IMR-90 (cell line): Measurements from ENCODE around the gene KRTAP5-7. TPM values are rescaled to one million over a fixed set of nuclear protein-coding genes. Genes with fewer than 3 reads are reported as not detected.
"Not testable (repeated sequence)": the region's sequence is repeated elsewhere in the genome, so short reads cannot be mapped to it uniquely, and the experiment has no call there.

Experiments
- ATAC-seq: fragments of 200-7000 bp; cut with Tn5 transposase; 2 replicates; pipeline ENCODE4 v1.9.1; 2020; ENCODE audit warnings: low read depth, mild to moderate bottlenecking, moderate library complexity
- BruUV-seq: library from RNA; stranded (reverse); fragments of 400-500 nt; replicated peaks from 2 replicates; lab custom pipeline; 2021; lab: Mats Ljungman, UMichigan
- CTCF ChIA-PET: fragments of 300-600 bp; formaldehyde crosslinking; extraction: SDS; loops from one replicate; lab custom pipeline; 2021; ENCODE audit warnings: antibody characterized with exemption; lab: Yijun Ruan, JAX
- POLR2A ChIA-PET: fragments of 300-600 bp; sonication (Branson Sonifier 250); formaldehyde crosslinking; loops from one replicate; lab custom pipeline; 2022; ENCODE audit warnings: antibody characterized with exemption; ENCODE audit not compliant: unreplicated experiment; lab: Charles Lee
- DNase-seq: peaks from one replicate; pipeline ENCODE4 v3.0.0; 2013
- H2AFZ ChIP-seq: replicated peaks from 2 replicates; pipeline ENCODE3; 2013; ENCODE audit warnings: low read length, mild to moderate bottlenecking; ENCODE audit not compliant: poor library complexity
- H2AK5ac ChIP-seq: 2 replicates; pipeline ENCODE4 v1.6.1; 2013; ENCODE audit warnings: low read depth, low read length, inconsistent platforms
- H2AK9ac ChIP-seq: replicated peaks from 2 replicates; pipeline ENCODE3; 2013; ENCODE audit warnings: mild to moderate bottlenecking, low read depth, low read length, moderate library complexity; ENCODE audit not compliant: poor library complexity
- H2BK120ac ChIP-seq: 2 replicates; pipeline ENCODE4 v1.6.1; 2013; ENCODE audit warnings: low read depth, low read length, inconsistent platforms
- H2BK15ac ChIP-seq: 3 replicates; pipeline ENCODE4 v1.6.1; 2013; ENCODE audit warnings: low read depth, low read length, inconsistent platforms
- H2BK20ac ChIP-seq: 2 replicates; pipeline ENCODE4 v1.6.1; 2013; ENCODE audit warnings: low read depth, mild to moderate bottlenecking, inconsistent platforms, low read length, moderate library complexity
- H2BK5ac ChIP-seq: 2 replicates; pipeline ENCODE4 v1.6.1; 2013; ENCODE audit warnings: mild to moderate bottlenecking, low read depth, low read length, inconsistent platforms; ENCODE audit not compliant: poor library complexity, severe bottlenecking
- H3K14ac ChIP-seq: replicated peaks from 2 replicates; pipeline ENCODE4 v1.6.1; 2013; ENCODE audit warnings: low read depth, low read length, inconsistent platforms
- H3K18ac ChIP-seq: 2 replicates; pipeline ENCODE4 v1.6.1; 2013; ENCODE audit warnings: low read depth, low read length, control low read depth
- H3K23ac ChIP-seq: 2 replicates; pipeline ENCODE4 v1.6.1; 2013; ENCODE audit warnings: low read depth, low read length, inconsistent platforms
- H3K27ac ChIP-seq: 2 replicates; pipeline ENCODE4 v1.5.1; 2013; ENCODE audit warnings: mild to moderate bottlenecking, control low read depth, low read length; ENCODE audit not compliant: insufficient read depth
- H3K27me3 ChIP-seq: 2 replicates; pipeline ENCODE4 v1.6.1; 2013; ENCODE audit warnings: low read length; ENCODE audit not compliant: control insufficient read depth, insufficient read depth
- H3K36me3 ChIP-seq: 2 replicates; pipeline ENCODE4 v1.6.1; 2013; ENCODE audit warnings: low read length, mixed read lengths; ENCODE audit not compliant: control insufficient read depth, insufficient read depth
- H3K4ac ChIP-seq: 2 replicates; pipeline ENCODE4 v1.6.1; 2013; ENCODE audit warnings: low read depth, low read length, inconsistent platforms
- H3K4me1 ChIP-seq: 2 replicates; pipeline ENCODE4 v1.6.1; 2013; ENCODE audit warnings: low read length, mixed read lengths; ENCODE audit not compliant: control insufficient read depth, insufficient read depth
- H3K4me2 ChIP-seq: 2 replicates; pipeline ENCODE4 v1.6.1; 2013; ENCODE audit warnings: low read depth, mild to moderate bottlenecking, control low read depth, low read length, moderate library complexity
- H3K4me3 ChIP-seq: 2 replicates; pipeline ENCODE4 v1.5.1; 2013; ENCODE audit warnings: low read depth, mild to moderate bottlenecking, control low read depth, low read length, moderate library complexity; ENCODE audit not compliant: insufficient read depth
- H3K56ac ChIP-seq: 2 replicates; pipeline ENCODE4 v1.6.1; 2013; ENCODE audit warnings: low read length, inconsistent platforms; ENCODE audit not compliant: insufficient read depth; ENCODE audit errors: extremely low read depth
- H3K79me1 ChIP-seq, 2 experiments: 2 replicates each; pipeline ENCODE4 v1.6.1; 2013; ENCODE audit warnings: low read length in 2 of 2, inconsistent platforms in 1 of 2, low read depth in 1 of 2
- H3K9ac ChIP-seq: 2 replicates; pipeline ENCODE4 v1.6.1; 2013; ENCODE audit warnings: low read depth, low read length, control low read depth
- H3K9me1 ChIP-seq: 2 replicates; pipeline ENCODE4 v1.6.1; 2013; ENCODE audit warnings: low read length, inconsistent platforms; ENCODE audit not compliant: insufficient read depth
- H3K9me3 ChIP-seq: 2 replicates; pipeline ENCODE4 v1.6.1; 2013; ENCODE audit warnings: low read length; ENCODE audit not compliant: control insufficient read depth, insufficient read depth
- H4K20me1 ChIP-seq: 2 replicates; pipeline ENCODE4 v1.6.1; 2013; ENCODE audit warnings: low read length, inconsistent platforms; ENCODE audit not compliant: insufficient read depth
- H4K5ac ChIP-seq: 2 replicates; pipeline ENCODE4 v1.6.1; 2013; ENCODE audit warnings: mild to moderate bottlenecking, low read depth, low read length, control low read depth
- H4K8ac ChIP-seq, 2 experiments: 2 replicates each; pipeline ENCODE4 v1.6.1; 2013; ENCODE audit warnings: low read depth in 2 of 2, low read length in 2 of 2, control low read depth in 1 of 2, inconsistent platforms in 1 of 2
- H4K91ac ChIP-seq: 2 replicates; pipeline ENCODE4 v1.6.1; 2013; ENCODE audit warnings: low read depth, low read length, inconsistent platforms; ENCODE audit not compliant: insufficient read depth
- WGBS, 2 experiments: methylation state at CpG; one replicate each; pipeline versions ENCODE4 v1.1.5 to v1.1.7; 2013; ENCODE audit warnings: missing lambda C conversion rate in 2 of 2; ENCODE audit not compliant: insufficient read length in 1 of 2; ENCODE audit errors: extremely low coverage in 2 of 2; 5-methylcytosine and 5-hydroxymethylcytosine counted together
- dilution Hi-C: fragments of 300-500 bp; cut with HindIII; formaldehyde crosslinking; loops from one replicate; pipeline ENCODE4 v1.14.3; 2018; ENCODE audit warnings: low sequenced_read_pairs; ENCODE audit not compliant: unreplicated experiment
- in situ Hi-C: fragments of 300-500 bp; cut with MboI; formaldehyde crosslinking; loops from 3 replicates; pipeline ENCODE4 v1.14.3; 2019; ENCODE audit warnings: low sequenced_read_pairs, inconsistent platforms, mixed read lengths
- intact Hi-C: fragments of 100-400 bp; cut with micrococcal nuclease; formaldehyde crosslinking; loops from 2 replicates; pipeline ENCODE4 v1.10.0; 2022
- polyA plus RNA-seq, 3 experiments: library from polyadenylated mRNA; depleted of rRNA; stranded (reverse); fragments of >200 nt; gene quantifications; 2 replicates each; pipeline ENCODE4 v1.2.3, GENCODE V29; 2012; ENCODE audit warnings: low replicate concordance in 1 of 3
- total RNA-seq: library from RNA; depleted of rRNA; stranded (reverse); fragments of >200 nt; gene quantifications from 2 replicates; pipeline ENCODE4 v1.2.3, GENCODE V29; 2012

KRTAP5-7 gene
- total and polyA plus RNA-seq, 2 of the 4 experiments (the other 2 are of a cell fraction): not detected

- H2AFZ ChIP-seq, H3K56ac ChIP-seq, H3K4me1 ChIP-seq, H3K23ac ChIP-seq, dilution Hi-C loops, DNase-seq, H3K4me2 ChIP-seq, ATAC-seq, H4K91ac ChIP-seq, H3K27ac ChIP-seq, CTCF ChIA-PET, H3K9me3 ChIP-seq, H3K18ac ChIP-seq, H2AK5ac ChIP-seq, in situ Hi-C loops, POLR2A ChIA-PET, H2BK15ac ChIP-seq, H4K5ac ChIP-seq, H3K4me3 ChIP-seq, H2BK5ac ChIP-seq, H3K9ac ChIP-seq, H4K8ac ChIP-seq, H3K14ac ChIP-seq, H2BK20ac ChIP-seq, H3K27me3 ChIP-seq, BruUV-seq, H3K9me1 ChIP-seq, intact Hi-C loops, H4K20me1 ChIP-seq, H2AK9ac ChIP-seq, H2BK120ac ChIP-seq, H3K79me1 ChIP-seq, H3K4ac ChIP-seq, H3K36me3 ChIP-seq: not testable (repeated sequence)
- WGBS, 2 experiments: 60% methylated on average over 1 of the region's 17 CpGs; no CpG with 5 or more reads in 1 of the 2 experiments
Measured at GRCh38 chr11:71534711-71535608, 7.9 kb downstream of the KRTAP5-7 start.
